Stimulated activated CD4-positive, alpha-beta T cell treated with anti-CD3 and anti-CD28 coated beads, TNF-alpha, amount 100 ng/mL, for 4 hours (primary cell): ENCODE data around the gene TOMT.
A peak's percentile ranks its signal among the peaks of the same experiment; 100 is the strongest.

Experiments used
- DNase-seq, 3 experiments: peaks; one replicate each; pipeline ENCODE4 v3.0.0-alpha.2; 2020; ENCODE audit warnings: low read depth in 3 of 3

TOMT gene, protein sequence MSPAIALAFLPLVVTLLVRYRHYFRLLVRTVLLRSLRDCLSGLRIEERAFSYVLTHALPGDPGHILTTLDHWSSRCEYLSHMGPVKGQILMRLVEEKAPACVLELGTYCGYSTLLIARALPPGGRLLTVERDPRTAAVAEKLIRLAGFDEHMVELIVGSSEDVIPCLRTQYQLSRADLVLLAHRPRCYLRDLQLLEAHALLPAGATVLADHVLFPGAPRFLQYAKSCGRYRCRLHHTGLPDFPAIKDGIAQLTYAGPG

DNA sequence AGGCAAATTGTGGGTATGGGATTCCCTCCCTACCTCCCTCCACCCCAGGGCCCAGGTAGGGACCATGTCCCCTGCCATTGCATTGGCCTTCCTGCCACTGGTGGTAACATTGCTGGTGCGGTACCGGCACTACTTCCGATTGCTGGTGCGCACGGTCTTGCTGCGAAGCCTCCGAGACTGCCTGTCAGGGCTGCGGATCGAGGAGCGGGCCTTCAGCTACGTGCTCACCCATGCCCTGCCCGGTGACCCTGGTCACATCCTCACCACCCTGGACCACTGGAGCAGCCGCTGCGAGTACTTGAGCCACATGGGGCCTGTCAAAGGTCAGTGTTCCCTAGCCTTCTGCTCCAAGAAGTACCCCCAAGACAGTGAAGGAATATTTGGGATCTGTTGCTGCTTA, at the start of gene TOMT:
Gene TOMT, plus strand, starts transcription at position 37 of the 400 bp plus-strand sequence. Its CDS starts 28 bp downstream, at position 65.
- DNase-seq = no peak

DNA sequence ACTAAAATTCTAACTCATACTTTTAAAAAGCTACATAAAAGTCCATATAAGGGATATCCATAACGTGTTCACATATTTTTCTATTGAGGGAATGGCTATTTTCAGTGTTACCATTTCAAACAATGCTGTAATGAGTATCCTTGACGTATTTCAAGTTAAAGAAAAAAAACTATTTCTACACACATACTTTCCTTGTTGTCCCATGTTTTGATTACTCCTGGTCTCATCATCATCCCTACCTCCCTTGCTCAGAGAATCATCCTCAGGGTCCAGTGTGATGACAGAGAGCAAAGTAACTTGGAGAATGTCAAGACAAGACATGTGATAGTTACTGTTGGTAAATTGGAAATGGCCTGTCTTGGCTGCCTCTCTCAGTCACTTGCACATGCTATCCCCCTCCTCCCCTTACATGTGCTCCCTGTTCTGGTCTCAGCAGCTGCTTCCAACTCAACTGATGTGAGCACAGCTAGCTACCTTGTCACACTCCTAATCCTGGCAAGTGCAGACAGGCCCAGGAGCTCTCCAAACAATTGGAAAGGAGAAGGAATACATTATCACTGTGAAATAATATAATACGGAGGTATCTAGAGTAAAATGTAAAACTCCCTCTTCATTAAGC, 47.2 kb upstream of the TOMT start:
- DNase-seq = no peak

DNA sequence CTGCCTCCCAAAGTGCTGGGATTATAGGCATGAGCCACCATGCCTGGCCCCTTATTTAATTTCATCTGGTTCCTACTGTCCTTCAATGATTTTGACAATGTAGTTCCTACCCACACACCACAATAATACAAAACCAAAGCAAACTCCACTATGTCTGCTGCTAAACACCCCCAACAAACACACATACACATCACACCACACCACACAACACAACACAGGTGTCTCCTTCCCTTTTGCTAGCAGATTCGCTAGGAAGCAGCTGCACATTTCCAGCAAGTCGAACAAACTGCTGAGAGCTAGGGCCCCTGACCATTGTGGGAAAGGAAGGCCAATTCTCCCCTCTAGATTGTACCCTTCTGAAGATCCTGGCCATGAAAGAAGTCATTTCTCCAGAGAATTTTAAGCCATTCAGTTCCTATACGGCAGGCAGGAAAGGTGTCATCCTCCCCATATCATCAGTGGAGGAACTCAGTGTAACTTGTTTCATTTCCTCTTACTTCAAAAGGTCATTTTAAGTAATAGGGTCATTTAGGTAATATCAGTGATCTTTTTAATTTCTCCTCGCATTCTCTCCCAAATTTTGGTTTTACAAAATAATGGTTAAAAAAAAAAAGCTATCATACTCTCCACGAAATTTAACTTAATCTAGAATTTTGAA, 43.9 kb upstream of the TOMT start:
- no peak for DNase-seq

DNA sequence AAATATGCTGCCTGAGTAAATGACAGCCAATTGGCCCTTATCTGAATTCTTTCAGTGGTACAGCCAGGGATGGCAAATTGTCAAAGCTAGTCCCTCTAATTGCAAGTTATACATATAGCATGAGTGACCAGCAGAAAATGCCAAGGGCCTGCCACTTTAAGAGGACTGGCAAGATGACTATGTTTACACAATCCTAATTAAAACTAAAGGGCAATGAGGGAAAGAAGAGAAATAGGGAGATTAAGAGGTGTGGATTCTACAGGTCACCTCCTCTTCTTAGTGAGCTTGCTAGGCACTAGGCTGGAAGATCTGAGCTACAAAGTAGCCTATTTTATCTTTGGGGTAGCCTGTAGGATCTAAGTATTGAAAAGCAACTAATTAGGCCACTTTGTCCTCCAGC, 38.9 kb upstream of the TOMT start:
- no peak for DNase-seq

DNA sequence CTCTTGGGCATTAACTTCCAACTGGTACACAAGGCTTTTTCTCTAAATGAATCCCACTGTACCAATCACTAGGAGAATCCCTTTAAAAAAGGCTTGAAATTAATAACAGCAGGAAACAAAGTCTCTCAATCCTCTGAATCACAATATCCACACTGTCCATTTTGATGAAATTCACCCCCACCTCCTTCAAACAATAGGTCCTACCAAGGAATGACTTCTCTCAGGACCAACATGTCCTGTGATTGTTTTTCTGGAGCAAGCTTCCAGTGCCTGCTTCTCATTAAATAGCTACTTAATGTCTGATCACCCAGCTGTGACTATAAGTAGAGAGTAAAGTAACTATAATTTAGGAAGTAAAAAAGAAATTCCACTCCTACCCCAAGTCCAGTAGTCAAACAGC, 38.5 kb upstream of the TOMT start:
- DNase-seq = no peak

DNA sequence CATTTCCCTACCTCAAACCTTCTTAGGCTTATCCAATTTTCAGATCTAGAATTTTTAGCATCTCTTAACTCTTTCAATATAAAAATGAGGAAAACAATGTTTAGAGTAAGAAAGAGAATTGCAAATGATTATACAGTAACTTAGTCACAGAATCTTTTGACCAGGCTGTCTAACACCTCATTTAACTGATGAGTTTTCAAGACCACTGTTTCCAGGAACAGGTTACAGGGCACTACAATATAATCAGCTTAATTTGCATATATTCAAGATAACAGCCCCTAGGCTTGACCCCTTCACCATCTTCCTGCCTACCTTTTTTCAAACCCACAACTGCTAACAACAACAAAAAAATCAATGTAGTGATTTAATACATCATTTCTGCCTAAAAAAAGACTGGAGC, 38.0 kb upstream of the TOMT start:
- DNase-seq = no peak

DNA sequence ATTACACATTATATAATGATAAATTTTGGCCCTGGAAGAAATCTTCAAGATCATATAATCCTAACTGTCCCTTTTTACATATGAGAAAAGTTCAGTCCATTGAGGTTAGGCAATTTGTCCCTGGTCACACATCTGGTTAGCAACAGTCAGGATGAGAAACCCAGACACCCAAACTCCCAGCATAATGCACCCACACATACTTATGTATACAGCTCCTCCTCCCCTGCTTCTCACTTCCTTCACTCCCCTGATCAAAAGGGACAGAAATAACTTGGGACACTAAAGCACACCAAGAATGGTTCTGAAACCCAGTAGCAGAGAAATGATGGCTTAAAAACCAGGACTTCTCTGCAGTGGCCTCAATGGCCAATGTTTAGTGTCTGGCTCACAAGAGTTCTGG, 36.5 kb upstream of the TOMT start:
- no peak for DNase-seq

DNA sequence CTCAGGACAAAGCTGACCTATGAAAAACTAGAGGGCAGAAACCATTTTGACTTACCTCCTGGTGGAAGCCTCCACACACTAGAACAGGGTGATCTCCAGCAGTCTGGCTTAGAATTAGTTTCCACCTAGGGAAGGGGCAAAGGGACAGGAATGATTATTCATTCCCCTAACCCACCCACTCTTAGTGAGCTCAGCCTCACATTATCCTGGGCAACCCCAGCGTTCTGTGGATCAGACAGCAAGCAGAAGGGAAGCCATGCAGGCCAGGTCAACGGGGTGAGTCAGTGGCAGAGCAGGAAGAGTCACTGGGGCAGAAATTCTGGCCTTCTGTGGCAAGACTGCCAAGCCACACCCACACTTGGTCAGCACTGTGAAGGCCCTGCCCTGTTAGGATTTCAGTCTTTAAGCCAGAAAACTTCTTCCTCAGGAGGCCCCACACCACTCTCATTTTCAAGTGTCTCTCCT, 35.9 kb upstream of the TOMT start:
- no peak for DNase-seq

DNA sequence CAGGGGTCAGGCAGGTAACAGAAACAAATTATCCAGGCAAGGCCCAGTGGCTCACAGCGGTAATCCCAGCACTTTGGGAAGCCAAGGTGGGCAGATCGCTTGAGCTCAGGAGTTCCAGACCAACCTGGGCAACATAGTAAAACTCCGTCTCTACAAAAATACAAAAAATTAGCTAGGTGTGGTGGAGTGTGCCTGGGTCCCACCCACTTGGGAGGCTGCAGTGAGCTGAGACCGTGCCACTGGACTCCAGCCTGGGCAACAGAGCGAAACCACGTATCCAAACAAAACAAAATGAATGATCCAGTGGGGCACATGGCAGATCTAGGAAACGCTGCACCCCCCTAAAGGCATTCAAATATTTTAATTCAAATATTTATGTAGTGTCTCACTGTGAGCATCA, 35.2 kb upstream of the TOMT start:
- DNase-seq = no peak

DNA sequence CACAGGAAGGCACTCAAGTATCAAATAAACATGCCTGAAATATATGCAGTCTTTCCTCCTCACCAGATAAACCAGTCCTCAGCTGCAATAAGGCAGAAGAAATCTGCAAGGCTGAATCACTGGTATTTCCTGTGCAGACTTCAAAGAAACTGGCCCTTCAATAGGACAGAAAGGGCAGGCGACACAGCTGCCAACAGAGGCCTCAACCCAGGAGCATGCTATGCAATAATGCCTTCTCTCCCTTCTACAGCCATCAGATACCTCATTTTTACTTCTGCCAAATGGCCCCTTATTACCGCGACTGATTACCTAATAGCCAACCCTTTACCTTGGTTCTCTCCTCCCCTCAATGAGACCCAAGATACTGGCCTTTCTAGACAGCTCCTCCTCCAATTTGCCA, 33.4 kb upstream of the TOMT start:
- DNase-seq = no peak

DNA sequence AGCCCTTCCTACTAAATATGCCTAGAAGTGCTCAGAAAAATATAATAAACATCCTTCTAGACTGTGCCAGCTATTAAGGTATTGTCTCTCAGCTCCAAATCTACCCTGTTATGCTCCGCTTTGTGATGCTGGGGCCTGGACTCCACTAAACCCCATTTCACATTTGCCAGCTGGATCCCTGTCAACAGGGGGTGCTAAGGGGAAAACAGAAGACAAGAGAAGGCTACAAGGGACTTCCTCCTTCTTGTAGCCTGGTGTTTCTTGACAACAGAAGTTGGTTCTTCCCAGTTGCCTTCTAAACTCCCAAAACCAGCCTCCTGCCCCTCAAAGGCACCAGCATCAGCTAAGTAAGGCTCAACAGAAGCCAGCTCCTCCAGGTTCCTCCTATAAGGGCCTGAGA, 30.6 kb upstream of the TOMT start:
- no peak for DNase-seq

DNA sequence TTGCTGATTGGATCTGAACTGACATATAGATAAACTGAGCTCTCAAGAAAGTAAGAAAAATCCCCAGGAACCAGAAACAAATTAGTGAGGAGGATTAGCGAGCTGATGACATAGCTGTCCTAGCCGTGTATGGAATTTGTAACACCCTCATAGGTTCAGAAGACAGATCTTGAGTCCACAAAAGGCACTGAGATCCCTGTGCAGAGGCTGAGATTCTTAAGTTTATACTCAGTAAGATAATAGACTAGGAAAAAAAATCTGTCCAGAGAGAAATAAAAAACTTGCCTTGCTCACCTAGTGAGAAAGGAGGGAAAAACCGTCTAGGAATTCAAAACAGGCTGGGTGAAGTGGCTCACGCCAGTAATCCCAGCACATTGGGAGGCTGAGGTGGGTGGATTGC, 30.0 kb upstream of the TOMT start:
- DNase-seq = no peak

DNA sequence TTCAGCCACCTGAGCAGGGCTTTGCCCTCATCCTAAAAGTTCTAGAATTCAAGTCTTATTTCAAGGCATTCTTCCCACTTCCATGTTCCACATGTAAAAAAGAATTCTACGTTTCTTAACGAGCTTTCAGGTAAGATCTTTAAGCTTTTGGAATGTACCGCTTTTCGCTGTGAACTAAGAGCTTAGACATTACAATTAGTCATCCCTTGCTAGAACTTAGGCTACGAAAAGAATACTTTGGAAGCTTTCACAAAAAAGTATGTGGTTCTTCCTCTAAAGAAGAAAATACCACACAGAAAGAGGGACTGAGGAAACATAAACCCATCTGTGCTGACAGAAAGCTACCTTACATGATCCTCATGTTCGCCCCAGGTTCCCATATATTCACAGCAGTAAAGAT, 27.2 kb upstream of the TOMT start:
- no peak for DNase-seq

DNA sequence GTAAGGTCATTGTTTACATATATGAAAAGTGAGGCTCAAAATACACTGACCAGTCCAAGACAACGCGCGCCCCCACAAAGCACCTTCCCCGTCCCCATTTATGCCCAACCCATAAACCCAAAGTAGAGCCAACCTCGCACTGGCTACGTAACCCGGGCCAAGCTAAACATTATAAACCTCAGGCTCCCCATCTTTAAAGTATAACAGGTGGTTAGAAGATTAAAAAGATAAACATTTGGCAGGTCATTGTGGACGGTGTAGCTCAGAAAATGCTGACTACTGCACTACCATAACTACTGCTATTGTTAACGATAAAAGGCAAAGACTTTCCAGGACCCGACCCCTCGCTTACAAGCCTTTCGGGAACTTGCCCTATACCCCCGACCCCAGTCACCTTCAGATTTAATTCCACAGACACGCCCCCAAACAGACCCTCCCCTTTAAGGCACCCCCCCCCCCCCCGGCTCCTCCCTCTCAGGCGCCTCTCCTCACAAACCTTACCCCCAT, 25.9 kb upstream of the TOMT start:
- DNase-seq = no peak

DNA sequence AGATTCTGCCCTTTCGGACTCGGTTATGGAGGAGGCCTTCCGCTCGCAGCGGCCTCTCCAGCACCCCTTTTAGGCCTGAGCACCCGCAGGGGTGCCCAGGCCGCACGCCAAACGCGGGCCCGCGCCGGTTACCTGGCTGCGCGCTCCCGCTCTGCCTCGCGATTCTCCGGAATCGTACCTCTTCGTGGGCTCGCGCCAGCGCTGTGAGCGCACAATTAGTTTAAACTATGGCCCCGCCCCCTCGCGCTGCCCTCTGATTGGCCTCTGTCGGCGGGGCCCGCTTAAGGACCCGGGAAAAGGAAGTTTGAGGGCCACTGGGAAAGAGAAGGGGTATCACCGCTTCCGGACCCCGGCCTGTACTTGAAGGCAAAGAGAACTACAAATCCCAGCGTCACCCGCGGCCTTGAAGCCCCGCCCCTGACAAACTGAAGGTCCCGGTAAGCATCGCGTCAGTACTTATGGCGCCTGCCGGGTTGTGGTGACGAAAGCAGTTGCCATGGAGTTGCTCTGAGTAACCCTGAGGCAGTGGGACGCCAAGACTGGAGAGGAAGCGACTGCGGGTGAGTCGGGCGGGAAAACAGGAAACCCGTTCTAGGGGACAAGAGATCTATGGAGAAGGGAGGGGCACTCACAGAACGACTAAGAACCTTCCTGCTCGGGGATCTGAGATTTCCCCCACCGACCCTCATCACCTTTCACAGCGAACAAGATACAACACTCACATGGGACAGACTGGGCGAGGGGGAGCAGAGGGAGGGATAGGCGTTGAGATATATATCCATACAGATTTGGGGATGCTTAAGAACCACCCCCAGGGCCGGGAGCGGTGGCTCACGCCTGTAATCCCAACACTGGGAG, 25.2 kb upstream of the TOMT start, which contains the start of the genes LRRC51 and NUMA1:
Gene LRRC51, plus strand, starts transcription at position 525 of the 858 bp plus-strand sequence. CDS start 8,234 bp downstream, outside the sequence.
Gene NUMA1, minus strand, starts transcription at position 217 of the 858 bp plus-strand sequence. CDS start 44,599 bp downstream, outside the sequence.
- peak; percentile 95 to 99 (median 98) for DNase-seq

DNA sequence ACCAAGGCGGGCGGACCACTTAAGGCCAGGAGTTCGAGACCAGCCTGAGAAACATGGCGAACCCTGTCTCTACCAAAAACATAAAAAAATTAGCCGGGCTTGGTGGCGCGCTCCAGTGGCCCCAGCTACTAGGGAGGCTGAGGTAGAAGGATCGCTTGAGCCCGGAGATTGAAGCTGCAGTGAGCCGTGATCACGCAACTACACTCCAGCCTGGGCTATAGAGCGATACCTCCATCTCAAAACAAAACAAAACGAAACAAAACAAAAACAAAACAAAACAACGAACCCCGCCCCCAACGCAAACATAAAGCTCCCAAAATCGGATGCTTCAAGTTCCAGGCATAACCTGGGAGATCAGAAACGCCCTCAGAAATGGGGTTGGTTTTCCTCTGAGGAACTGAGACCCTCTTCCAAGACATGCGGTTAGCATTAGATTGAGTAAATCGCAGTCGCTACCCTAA, 24.5 kb upstream of the TOMT start:
- no peak for DNase-seq

DNA sequence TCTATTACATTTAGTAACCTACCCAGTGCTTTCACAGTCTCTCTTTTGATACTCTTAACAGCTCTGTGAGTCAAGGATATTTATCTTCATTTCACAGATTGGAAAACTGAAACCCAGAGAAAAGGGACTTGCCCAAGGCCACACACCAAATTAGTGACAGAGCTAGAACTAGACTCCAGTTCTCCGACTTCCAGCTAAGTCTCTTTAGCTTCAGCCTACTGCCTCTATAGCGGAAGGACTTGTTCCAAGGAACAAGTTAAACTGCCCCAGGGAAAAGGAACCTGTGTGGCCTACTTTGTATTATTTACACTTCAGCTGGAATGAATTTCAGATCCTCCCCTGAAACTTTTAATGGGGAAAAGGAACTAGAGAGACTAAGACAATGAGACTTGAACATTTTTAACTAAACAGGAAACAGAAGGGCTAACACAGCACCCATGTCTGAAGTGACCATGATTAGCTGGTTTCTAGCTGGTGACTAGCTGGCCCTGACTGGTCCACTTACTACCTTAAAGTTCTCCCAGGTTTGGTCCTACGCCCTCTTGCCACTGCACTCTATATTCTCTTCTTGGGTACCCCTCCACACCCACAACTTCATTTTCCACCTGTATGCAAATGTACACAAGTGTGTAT, 23.8 kb upstream of the TOMT start:
- no peak for DNase-seq

DNA sequence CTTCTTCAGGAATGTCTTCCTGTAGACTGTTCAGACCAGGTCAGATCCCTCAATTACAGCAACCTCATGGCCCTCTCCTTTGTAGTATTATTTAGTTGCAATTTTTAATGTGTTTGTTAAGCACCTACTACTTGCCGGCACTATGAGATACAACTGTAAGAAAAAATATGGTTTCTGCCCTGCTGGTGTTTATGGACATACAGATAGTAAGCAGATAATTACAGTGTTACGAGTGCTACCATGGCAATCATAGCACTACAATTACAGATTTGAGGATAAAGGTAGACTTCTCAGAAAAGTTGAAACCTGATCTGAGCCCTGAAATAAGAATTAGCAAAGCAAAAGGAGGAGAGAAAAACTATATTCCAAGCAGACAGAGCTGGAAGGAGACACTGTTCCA, 22.3 kb upstream of the TOMT start:
- DNase-seq = no peak

DNA sequence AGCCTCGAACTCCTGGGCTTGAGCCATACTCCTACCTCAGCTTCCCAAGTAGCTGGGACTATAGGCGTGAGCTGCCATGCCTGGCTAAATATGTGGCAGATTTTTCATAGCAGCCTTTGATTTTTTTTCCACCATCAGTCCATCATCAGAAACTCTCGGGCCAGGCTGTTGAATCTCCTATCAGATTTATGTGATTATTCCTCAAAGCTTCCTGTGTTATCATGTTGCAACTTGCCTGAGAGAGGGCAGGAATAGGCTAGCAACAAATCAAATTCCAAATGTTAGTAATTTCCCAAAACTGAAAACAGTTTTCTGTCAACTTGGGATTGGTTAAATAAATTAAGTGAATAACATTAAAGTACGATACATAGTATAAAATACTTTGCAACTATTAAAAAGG, 21.6 kb upstream of the TOMT start:
- no peak for DNase-seq

DNA sequence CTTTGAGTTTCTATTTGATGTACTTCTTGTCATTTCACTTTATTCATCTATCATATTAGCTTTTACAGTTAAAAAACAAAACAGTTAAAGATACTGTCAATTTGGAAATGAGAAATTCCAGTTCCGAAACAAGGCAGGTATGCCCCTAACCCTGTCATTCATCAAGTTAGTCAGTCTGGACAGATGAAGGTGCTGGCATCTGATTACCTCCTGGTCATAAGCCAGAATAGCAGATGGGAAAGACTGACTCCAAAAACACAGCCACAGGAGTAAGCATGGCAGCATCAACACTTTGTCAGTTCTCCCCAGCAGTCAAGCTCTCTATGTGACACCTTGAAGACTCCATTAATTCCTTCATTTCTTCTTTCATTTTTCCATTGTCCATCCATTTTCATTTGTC, 20.8 kb upstream of the TOMT start:
- DNase-seq = no peak
